CD4-positive, CD25-positive, alpha-beta regulatory T cell (primary cell): ENCODE results near the gene CSF1R. TPM values are rescaled to one million over a fixed set of nuclear protein-coding genes. Genes with fewer than 3 reads are reported as not detected.

Experiments
- ATAC-seq, 2 donors: fragments of 150-1000 bp; cut with Tn5 transposase; one replicate each; pipeline ENCODE4 v1.10.0; 2021; ENCODE audit warnings: low read depth in 2 of 2, moderate number of reproducible peaks in 2 of 2, moderate library complexity in 1 of 2
- DNase-seq, 3 donors: peaks; one replicate each; pipeline versions ENCODE4 v3.0.0 to v3.0.0-alpha.2; 2012 to 2022; ENCODE audit warnings: mixed read lengths in 1 of 3
- H3K27ac ChIP-seq: one replicate; pipeline ENCODE4 v1.7.0; 2013; ENCODE audit warnings: mild to moderate bottlenecking, low read length; ENCODE audit not compliant: insufficient read depth, poor library complexity, severe bottlenecking
- H3K27me3 ChIP-seq: one replicate; pipeline ENCODE4 v1.7.0; 2013; ENCODE audit warnings: low read length; ENCODE audit not compliant: control insufficient read depth, insufficient read depth
- H3K36me3 ChIP-seq: one replicate; pipeline ENCODE4 v1.7.0; 2013; ENCODE audit warnings: mild to moderate bottlenecking, low read length, moderate library complexity; ENCODE audit not compliant: control insufficient read depth, insufficient read depth
- H3K4me1 ChIP-seq: 2 replicates; pipeline ENCODE4 v1.7.0; 2013; ENCODE audit warnings: mild to moderate bottlenecking, low read length; ENCODE audit not compliant: insufficient read depth, control insufficient read depth, poor library complexity, severe bottlenecking
- H3K4me3 ChIP-seq: one replicate; pipeline ENCODE4 v1.7.0; 2013; ENCODE audit warnings: low read depth, mild to moderate bottlenecking, low read length, moderate library complexity
- H3K9me3 ChIP-seq, 2 experiments: 1 replicate in 1 of 2; 2 replicates in 1 of 2; pipeline ENCODE4 v1.7.0; 2013; ENCODE audit warnings: low read length in 2 of 2, mild to moderate bottlenecking in 1 of 2, moderate library complexity in 1 of 2; ENCODE audit not compliant: control insufficient read depth in 2 of 2
- H3K27ac Mint-ChIP-seq, 3 donors: one replicate each; pipeline ENCODE4 v1.8.0; 2020 to 2022; ENCODE audit warnings: mild to moderate bottlenecking in 3 of 3, mixed read lengths in 3 of 3, moderate library complexity in 2 of 3
- H3K27me3 Mint-ChIP-seq: one replicate; pipeline ENCODE4 v1.8.0; 2022; ENCODE audit warnings: mild to moderate bottlenecking, mixed read lengths
- H3K36me3 Mint-ChIP-seq: one replicate; pipeline ENCODE4 v1.8.0; 2020; ENCODE audit warnings: mixed read lengths
- H3K4me1 Mint-ChIP-seq, 4 donors: one replicate each; pipeline ENCODE4 v1.8.0; 2020 to 2022; ENCODE audit warnings: mixed read lengths in 4 of 4, mild to moderate bottlenecking in 1 of 4
- H3K4me3 Mint-ChIP-seq, 4 donors: one replicate each; pipeline ENCODE4 v1.8.0; 2020 to 2022; ENCODE audit warnings: mild to moderate bottlenecking in 4 of 4, mixed read lengths in 4 of 4, moderate library complexity in 3 of 4
- H3K9me3 Mint-ChIP-seq, 7 donors: one replicate each; pipeline ENCODE4 v1.8.0; 2020 to 2022; ENCODE audit warnings: mixed read lengths in 7 of 7, mild to moderate bottlenecking in 3 of 7, moderate library complexity in 2 of 7
- polyA plus RNA-seq, 4 donors: library from polyadenylated mRNA; unstranded; fragments of 300-500 nt; fragmentation: Illumina TruSeq; gene quantifications; one replicate each; pipeline ENCODE4 v1.2.3, GENCODE V29; 2021
- total RNA-seq: library from RNA; stranded (reverse); gene quantifications from one replicate; pipeline ENCODE4 v1.2.3, GENCODE V29; 2022

Gene CSF1R
- total and polyA plus RNA-seq, 5 donors from 2014 or later, result 0.60 to 1.2 (median 0.97) TPM; not detected in 1

- H3K4me3 Mint-ChIP-seq, result no peak overlapping the region
- no peaks in the 10 kb centered on the region for H3K36me3 Mint-ChIP-seq
- H3K27ac Mint-ChIP-seq, result no peak overlapping the region
- no peak for ATAC-seq
- Histone ChIP-seq H3K4me3 (no peak overlapping the region), H3K4me1 (no peaks in the 10 kb centered on the region), H3K27me3 (no peaks in the 10 kb centered on the region), H3K9me3 (no peaks in the 10 kb centered on the region), H3K27ac (no peak overlapping the region), H3K36me3 (no peaks in the 10 kb centered on the region)
- H3K4me1 Mint-ChIP-seq, result peaks cover 0 to 8% (median 1%) of the 10 kb centered on the region in 4 donors
- no peak for DNase-seq
- H3K27me3 Mint-ChIP-seq, result peaks cover 13% of the 10 kb centered on the region
- H3K9me3 Mint-ChIP-seq, result no peaks in the 10 kb centered on the region
Observed at GRCh38 chr5:150065886-150066285, 20.5 kb downstream of the CSF1R start.

DNA sequence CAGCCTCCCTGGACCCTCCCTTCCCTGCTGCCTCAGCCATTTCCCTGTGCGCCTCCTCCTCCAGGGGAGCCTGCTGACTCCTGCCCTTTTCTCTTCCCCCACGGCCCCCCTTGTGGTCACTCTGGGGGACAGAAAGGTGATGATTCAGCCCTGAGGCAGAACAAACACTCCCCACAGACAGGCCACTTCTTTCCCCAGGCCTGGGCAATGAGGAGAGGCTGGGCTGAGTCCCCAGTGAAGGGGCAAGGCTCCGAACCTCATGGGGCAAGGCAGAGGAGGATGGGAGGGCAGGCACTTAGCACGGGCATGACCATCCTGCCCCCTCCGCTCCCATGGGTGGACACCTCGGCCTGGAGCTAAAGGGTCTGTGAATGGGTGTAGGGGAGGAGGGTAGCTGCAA lies 21.0 kb downstream of the CSF1R start:
- no peak for DNase-seq
- ATAC-seq, result no peak
- Histone ChIP-seq H3K27me3 (no peaks in the 10 kb centered on the region), H3K4me3 (no peak overlapping the region), H3K27ac (no peak overlapping the region), H3K4me1 (no peaks in the 10 kb centered on the region), H3K36me3 (no peaks in the 10 kb centered on the region), H3K9me3 (no peaks in the 10 kb centered on the region)
- H3K4me1 Mint-ChIP-seq, result peaks cover 0 to 8% (median 1%) of the 10 kb centered on the region in 4 donors
- no peak overlapping the region for H3K4me3 Mint-ChIP-seq
- no peaks in the 10 kb centered on the region for H3K36me3 Mint-ChIP-seq
- peaks cover 13% of the 10 kb centered on the region for H3K27me3 Mint-ChIP-seq
- no peak overlapping the region for H3K27ac Mint-ChIP-seq
- no peaks in the 10 kb centered on the region for H3K9me3 Mint-ChIP-seq

- H3K36me3 Mint-ChIP-seq, result no peaks in the 10 kb centered on the region
- H3K27ac Mint-ChIP-seq, result no peak overlapping the region
- peaks cover 0 to 8% (median 1%) of the 10 kb centered on the region in 4 donors for H3K4me1 Mint-ChIP-seq
- Histone ChIP-seq H3K27me3 (no peaks in the 10 kb centered on the region), H3K4me3 (no peak overlapping the region), H3K4me1 (no peaks in the 10 kb centered on the region), H3K36me3 (no peaks in the 10 kb centered on the region), H3K9me3 (no peaks in the 10 kb centered on the region), H3K27ac (no peak overlapping the region)
- H3K9me3 Mint-ChIP-seq, result no peaks in the 10 kb centered on the region
- ATAC-seq (no peak), DNase-seq (no peak)
- no peak overlapping the region for H3K4me3 Mint-ChIP-seq
- peaks cover 13% of the 10 kb centered on the region for H3K27me3 Mint-ChIP-seq
Observed at GRCh38 chr5:150064681-150065220, 21.6 kb downstream of the CSF1R start.

GRCh38 chr5:150063638-150064037 lies 22.7 kb downstream of the CSF1R start:
- ATAC-seq (no peak), DNase-seq (no peak)
- Mint-ChIP-seq H3K4me3 (no peak overlapping the region), H3K4me1 (peaks cover 0 to 8% (median 1%) of the 10 kb centered on the region in 4 donors), H3K36me3 (no peaks in the 10 kb centered on the region), H3K27me3 (peaks cover 13% of the 10 kb centered on the region), H3K9me3 (no peaks in the 10 kb centered on the region), H3K27ac (no peak overlapping the region)
- H3K4me1 ChIP-seq, result no peaks in the 10 kb centered on the region
- H3K4me3 ChIP-seq, result no peak overlapping the region
- H3K36me3 ChIP-seq, result no peaks in the 10 kb centered on the region
- no peak overlapping the region for H3K27ac ChIP-seq
- no peaks in the 10 kb centered on the region for H3K27me3 ChIP-seq
- H3K9me3 ChIP-seq, result no peaks in the 10 kb centered on the region

DNA sequence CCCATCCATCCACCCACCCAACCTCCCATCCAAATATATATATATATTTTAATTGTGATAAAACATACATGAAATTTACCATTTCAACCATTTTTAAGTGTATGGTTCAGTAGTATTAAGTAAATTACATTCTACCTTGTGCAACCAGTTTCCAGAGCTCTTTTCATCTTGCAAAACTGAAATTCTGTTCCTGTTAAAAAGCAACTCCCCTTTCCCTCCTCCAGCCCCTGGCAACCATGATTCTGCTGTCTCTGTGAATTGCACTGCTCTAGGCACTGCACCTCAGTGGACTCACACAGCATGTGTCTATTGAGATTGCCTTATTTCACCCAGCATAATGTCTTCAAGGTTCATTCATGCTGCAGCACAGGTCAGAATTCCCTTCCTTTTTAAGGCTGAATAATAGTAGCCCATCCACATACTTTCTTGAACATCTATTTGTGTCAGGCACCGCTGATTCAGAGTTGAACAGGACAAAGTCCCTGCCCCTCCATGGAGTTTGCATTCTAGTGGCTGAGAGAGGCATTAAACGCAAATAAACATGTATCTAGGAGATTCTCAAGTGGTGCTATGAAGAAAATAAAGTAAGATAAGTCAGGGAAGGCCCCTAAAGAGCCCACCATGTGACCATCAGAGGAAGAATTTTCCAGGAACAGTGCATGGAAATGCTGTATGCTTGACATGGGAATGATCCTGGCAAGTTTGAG lies 24.0 kb downstream of the CSF1R start:
- Histone ChIP-seq H3K4me3 (no peak overlapping the region), H3K27ac (no peak overlapping the region), H3K36me3 (no peaks in the 10 kb centered on the region), H3K27me3 (no peaks in the 10 kb centered on the region), H3K4me1 (no peaks in the 10 kb centered on the region), H3K9me3 (no peaks in the 10 kb centered on the region)
- no peak overlapping the region for H3K27ac Mint-ChIP-seq
- no peak overlapping the region for H3K4me3 Mint-ChIP-seq
- DNase-seq (no peak), ATAC-seq (no peak)
- H3K9me3 Mint-ChIP-seq, result no peaks in the 10 kb centered on the region
- H3K27me3 Mint-ChIP-seq, result peaks cover 13% of the 10 kb centered on the region
- no peaks in the 10 kb centered on the region for H3K36me3 Mint-ChIP-seq
- H3K4me1 Mint-ChIP-seq, result peaks cover 0 to 7% (median 1%) of the 10 kb centered on the region in 4 donors

- Mint-ChIP-seq H3K27ac (peak overlapping the region in 1 of 3 donors; percentile 59), H3K4me1 (no peaks in the 10 kb centered on the region), H3K4me3 (no peak overlapping the region), H3K36me3 (no peaks in the 10 kb centered on the region), H3K9me3 (no peaks in the 10 kb centered on the region), H3K27me3 (peaks cover 8% of the 10 kb centered on the region)
- DNase-seq, result no peak
- no peak for ATAC-seq
- Histone ChIP-seq H3K27ac (no peak overlapping the region), H3K27me3 (no peaks in the 10 kb centered on the region), H3K9me3 (no peaks in the 10 kb centered on the region), H3K4me1 (no peaks in the 10 kb centered on the region), H3K4me3 (no peak overlapping the region), H3K36me3 (no peaks in the 10 kb centered on the region)
Observed at GRCh38 chr5:150061538-150061995, 24.8 kb downstream of the CSF1R start.

DNA sequence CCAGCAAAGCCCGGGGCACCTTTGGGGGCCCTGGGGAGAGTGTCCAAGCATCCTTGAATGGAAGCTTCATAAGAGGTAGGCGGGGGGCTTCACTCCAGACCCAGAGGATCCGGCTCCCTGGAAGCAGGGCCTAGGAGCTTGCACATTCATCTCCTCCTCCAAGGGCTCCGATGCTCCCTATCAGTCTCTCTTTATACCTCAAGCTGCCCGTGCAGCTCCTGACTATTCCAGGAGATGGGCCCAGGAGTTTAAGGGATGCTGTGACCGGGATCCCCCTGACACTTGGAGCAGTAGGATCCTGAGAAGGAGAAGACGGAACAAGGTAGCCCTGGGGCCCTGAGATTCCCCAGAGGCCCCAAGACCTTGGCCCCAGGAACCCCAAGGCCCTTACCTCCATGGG lies 25.9 kb downstream of the CSF1R start:
- H3K9me3 Mint-ChIP-seq, result no peaks in the 10 kb centered on the region
- H3K36me3 ChIP-seq, result no peaks in the 10 kb centered on the region
- no peaks in the 10 kb centered on the region for H3K27me3 ChIP-seq
- H3K27me3 Mint-ChIP-seq, result peaks cover 8% of the 10 kb centered on the region
- H3K4me1 Mint-ChIP-seq, result no peaks in the 10 kb centered on the region
- no peak overlapping the region for H3K27ac ChIP-seq
- H3K9me3 ChIP-seq, result no peaks in the 10 kb centered on the region
- no peak overlapping the region for H3K4me3 ChIP-seq
- ATAC-seq (no peak), DNase-seq (no peak)
- H3K36me3 Mint-ChIP-seq, result no peaks in the 10 kb centered on the region
- H3K4me3 Mint-ChIP-seq, result peak overlapping the region in 1 of 4 donors; percentile 10
- H3K4me1 ChIP-seq, result no peaks in the 10 kb centered on the region
- H3K27ac Mint-ChIP-seq, result no peak overlapping the region

GRCh38 chr5:150059623-150060022 lies 26.7 kb downstream of the CSF1R start:
- DNase-seq, result no peak
- no peak overlapping the region for H3K4me3 Mint-ChIP-seq

More at GRCh38 chr5:150059623-150060022, 26.7 kb downstream of the CSF1R start:
- no peak for ATAC-seq
- H3K27me3 ChIP-seq, result no peaks in the 10 kb centered on the region
- no peak overlapping the region for H3K27ac ChIP-seq
- Mint-ChIP-seq H3K4me1 (no peaks in the 10 kb centered on the region), H3K36me3 (no peaks in the 10 kb centered on the region), H3K27me3 (peaks cover 8% of the 10 kb centered on the region), H3K27ac (no peak overlapping the region), H3K9me3 (no peaks in the 10 kb centered on the region)
- no peaks in the 10 kb centered on the region for H3K36me3 ChIP-seq
- no peaks in the 10 kb centered on the region for H3K9me3 ChIP-seq
- H3K4me3 ChIP-seq, result no peak overlapping the region
- no peaks in the 10 kb centered on the region for H3K4me1 ChIP-seq
